MCF 10A (cell line): ENCODE results near the gene C10orf62. TPM values are rescaled to one million over a fixed set of nuclear protein-coding genes. Genes with fewer than 3 reads are reported as not detected.

Experiments
- BruUV-seq: library from RNA; stranded (reverse); fragments of 400-500 nt; replicated peaks from 2 replicates; lab custom pipeline; 2021; lab: Mats Ljungman, UMichigan
- CTCF ChIA-PET: fragments of 300-600 bp; sonication (Branson Sonifier 250); formaldehyde crosslinking; extraction: SDS; loops from one replicate; lab custom pipeline; 2021; ENCODE audit warnings: antibody characterized with exemption, inconsistent platforms; lab: Yijun Ruan, JAX
- POLR2A ChIA-PET: fragments of 300-600, 350-650 bp; sonication (Branson Sonifier 250); formaldehyde crosslinking; extraction: SDS; loops from one replicate; lab custom pipeline; 2020; ENCODE audit warnings: antibody characterized with exemption, inconsistent platforms; lab: Yijun Ruan, JAX
- DNase-seq: peaks from one replicate; pipeline ENCODE4 v3.0.0-alpha.2; 2018; ENCODE audit not compliant: unreplicated experiment
- H3K27ac Mint-ChIP-seq: one replicate; pipeline ENCODE4 v1.8.0; 2022; ENCODE audit warnings: mild to moderate bottlenecking, low read depth, mixed read lengths; ENCODE audit not compliant: unreplicated experiment
- H3K27me3 Mint-ChIP-seq: one replicate; pipeline ENCODE4 v1.8.0; 2022; ENCODE audit warnings: mixed read lengths; ENCODE audit not compliant: insufficient read depth, unreplicated experiment
- H3K36me3 Mint-ChIP-seq: one replicate; pipeline ENCODE4 v1.8.0; 2022; ENCODE audit warnings: mild to moderate bottlenecking, moderate library complexity, mixed read lengths; ENCODE audit not compliant: insufficient read depth, unreplicated experiment
- H3K4me1 Mint-ChIP-seq: one replicate; pipeline ENCODE4 v1.8.0; 2022; ENCODE audit warnings: mixed read lengths; ENCODE audit not compliant: insufficient read depth, unreplicated experiment
- H3K4me3 Mint-ChIP-seq: one replicate; pipeline ENCODE4 v1.8.0; 2022; ENCODE audit warnings: mild to moderate bottlenecking, moderate library complexity, mixed read lengths; ENCODE audit not compliant: unreplicated experiment
- H3K9me3 Mint-ChIP-seq: one replicate; pipeline ENCODE4 v1.8.0; 2022; ENCODE audit warnings: mixed read lengths; ENCODE audit not compliant: unreplicated experiment
- CTCF ChIP-seq: fragments of 200-600 bp; IDR thresholded peaks from one replicate; pipeline ENCODE4 v1.8.0; 2022; ENCODE audit warnings: antibody characterized with exemption, mild to moderate bottlenecking; ENCODE audit not compliant: unreplicated experiment
- intact Hi-C: fragments of 100-400 bp; cut with micrococcal nuclease; formaldehyde crosslinking; loops from 2 replicates; pipeline ENCODE4 v1.14.1; 2022
- total RNA-seq: library from RNA; stranded (reverse); gene quantifications from 2 replicates; pipeline ENCODE4 v1.2.3, GENCODE V29; 2022

Gene C10orf62
- total RNA-seq, 1 experiment from 2014 or later = 0.26 TPM

- ChIA-PET CTCF (interaction anchor here (6.6 to 12.4 kb wide), 2 partner anchors 16 to 42 kb away, joined by 52 to 373 read pairs; no protein-coding TSS in a partner anchor), POLR2A (interaction anchor here (1.3 to 6.5 kb wide), 4 partner anchors 17 to 87 kb away, joined by 3 to 184 read pairs (median 26); no protein-coding TSS in a partner anchor)
- H3K27me3 Mint-ChIP-seq = no peaks in the 10 kb centered on the region
- H3K4me1 Mint-ChIP-seq = peaks cover 42% of the 10 kb centered on the region
- H3K27ac Mint-ChIP-seq = no peak overlapping the region
- H3K4me3 Mint-ChIP-seq = no peak overlapping the region
- H3K9me3 Mint-ChIP-seq = no peaks in the 10 kb centered on the region
- H3K36me3 Mint-ChIP-seq = peaks cover 5% of the 10 kb centered on the region
- no TSS peak for BruUV-seq
- no peak for DNase-seq
- no peak for TF ChIP-seq CTCF
- intact Hi-C loops = loop anchor here (5.0 kb wide), 2 partner anchors 108 to 162 kb away; no protein-coding TSS in a partner anchor
Measured at GRCh38 chr10:97570146-97570788, 19.3 kb upstream of the C10orf62 start.

GRCh38 chr10:97570789-97571471 lies 18.6 kb upstream of the C10orf62 start:
- no peak for DNase-seq
- Mint-ChIP-seq H3K36me3 (peaks cover 5% of the 10 kb centered on the region), H3K4me1 (peaks cover 43% of the 10 kb centered on the region), H3K27ac (no peak overlapping the region), H3K9me3 (no peaks in the 10 kb centered on the region), H3K27me3 (no peaks in the 10 kb centered on the region), H3K4me3 (no peak overlapping the region)
- TF ChIP-seq CTCF = no peak
- ChIA-PET CTCF (interaction anchor here (0.8 to 12.4 kb wide), 22 partner anchors 12 to 160 kb away, joined by 3 to 373 read pairs (median 8); no protein-coding TSS in a partner anchor), POLR2A (interaction anchor here (0.6 to 6.5 kb wide), 25 partner anchors 12 to 292 kb away, joined by 3 to 184 read pairs (median 6); partner anchors contain the start of genes C10orf62, HOGA1, PI4K2A and RRP12)
- BruUV-seq = no TSS peak
- intact Hi-C loops = loop anchor here (5.0 kb wide), 2 partner anchors 109 to 161 kb away; no protein-coding TSS in a partner anchor

- POLR2A ChIA-PET = interaction anchor here (0.6 to 6.5 kb wide), 29 partner anchors 12 to 293 kb away, joined by 3 to 184 read pairs (median 5); partner anchors contain the start of genes AVPI1, C10orf62, HOGA1 and PI4K2A
- BruUV-seq = no TSS peak
- peak overlapping the region; percentile 57 for H3K27ac Mint-ChIP-seq
Measured at GRCh38 chr10:97571622-97572021, 17.9 kb upstream of the C10orf62 start.

More at GRCh38 chr10:97571622-97572021, 17.9 kb upstream of the C10orf62 start:
- intact Hi-C loops = loop anchor here (1.0 to 5.0 kb wide), 3 partner anchors 41 to 161 kb away; no protein-coding TSS in a partner anchor
- Mint-ChIP-seq H3K4me3 (peak overlapping the region; percentile 50), H3K36me3 (peaks cover 5% of the 10 kb centered on the region), H3K4me1 (peaks cover 42% of the 10 kb centered on the region), H3K27me3 (no peaks in the 10 kb centered on the region), H3K9me3 (no peaks in the 10 kb centered on the region)
- DNase-seq = peak; percentile 76
- no peak for TF ChIP-seq CTCF
- CTCF ChIA-PET = interaction anchor here (0.6 to 12.4 kb wide), 36 partner anchors 11 to 161 kb away, joined by 3 to 373 read pairs (median 6); partner anchors contain the start of gene AVPI1
